OCI-LY7 (cell line): ENCODE data around the gene PLXNA1.

Source experiments
- CTCF ChIP-seq: fragments of 200-600 bp; sonication (generic); conservative IDR thresholded peaks from 2 replicates; pipeline ENCODE4 v1.5.1; 2014; ENCODE audit warnings: mild to moderate bottlenecking, antibody characterized with exemption, low read length, moderate library complexity, mixed read lengths
- EZH2phosphoT487 ChIP-seq: fragments of 200-600 bp; sonication (generic); IDR thresholded peaks from 2 replicates; pipeline ENCODE4 v1.6.1; 2018; ENCODE audit warnings: low read depth, borderline replicate concordance, mild to moderate bottlenecking, mixed run types, antibody characterized with exemption, low read length, moderate library complexity, mixed read lengths

GRCh38 chr3:126991366-126992200 lies 8.7 kb downstream of the PLXNA1 start:
- TF ChIP-seq CTCF, result no peak
- no peak for TF ChIP-seq EZH2phosphoT487
